Small intestine (tissue), 7 donors: ENCODE data around the gene RIF1. TPM values are rescaled to one million over a fixed set of nuclear protein-coding genes. Genes with fewer than 3 reads are reported as not detected.

Experiments
- DNase-seq, 2 donors: peaks; one replicate each; pipeline versions ENCODE4 v3.0.0 to v3.0.0-alpha.2; 2013
- FAIRE-seq: peaks from 2 replicates; lab custom pipeline; 2012; peaks lifted over from hg19 to GRCh38; lab: Jason Lieb, UNC
- H3K27ac ChIP-seq, 3 donors: one replicate each; pipeline ENCODE4 v1.5.1; 2013; ENCODE audit warnings: low read length in 2 of 3, mild to moderate bottlenecking in 2 of 3, control low read depth in 1 of 3, inconsistent platforms in 1 of 3, low read depth in 1 of 3, moderate library complexity in 1 of 3
- H3K27me3 ChIP-seq, 3 donors: one replicate each; pipeline ENCODE4 v1.6.1; 2013; ENCODE audit warnings: low read length in 3 of 3, inconsistent platforms in 1 of 3; ENCODE audit not compliant: control insufficient read depth in 3 of 3, insufficient read depth in 3 of 3
- H3K36me3 ChIP-seq, 3 donors: one replicate each; pipeline ENCODE4 v1.6.1; 2013; ENCODE audit warnings: low read length in 3 of 3, inconsistent platforms in 1 of 3, low read depth in 1 of 3, mild to moderate bottlenecking in 1 of 3, moderate library complexity in 1 of 3; ENCODE audit not compliant: control insufficient read depth in 3 of 3, insufficient read depth in 2 of 3
- H3K4me1 ChIP-seq, 3 donors: one replicate each; pipeline ENCODE4 v1.6.1; 2013; ENCODE audit warnings: low read length in 2 of 3, inconsistent platforms in 1 of 3, low read depth in 1 of 3, mild to moderate bottlenecking in 1 of 3, moderate library complexity in 1 of 3; ENCODE audit not compliant: control insufficient read depth in 3 of 3, insufficient read depth in 2 of 3
- H3K4me3 ChIP-seq, 3 donors: one replicate each; pipeline ENCODE4 v1.5.1; 2013; ENCODE audit warnings: low read length in 3 of 3, control low read depth in 1 of 3, inconsistent platforms in 1 of 3, low read depth in 1 of 3, mild to moderate bottlenecking in 1 of 3, moderate library complexity in 1 of 3
- H3K9me3 ChIP-seq, 2 donors: one replicate each; pipeline ENCODE4 v1.6.1; 2013; ENCODE audit warnings: low read depth in 1 of 2, low read length in 1 of 2; ENCODE audit not compliant: control insufficient read depth in 2 of 2, insufficient read depth in 1 of 2
- WGBS, 3 donors: extraction: QIAGEN DNeasy Blood & Tissue Kit; methylation state at CpG; one replicate each; pipeline ENCODE4 v1.1.7; 2013; 5-methylcytosine and 5-hydroxymethylcytosine counted together
- polyA plus RNA-seq, 4 donors: library from polyadenylated mRNA; stranded (reverse) in 3 of 4; unstranded in 1 of 4; fragments of 200-250 nt in 3 of 4; fragments of 120-200 nt in 1 of 4; gene quantifications; one replicate each; pipeline versions ENCODE4 v1.2.1 to v1.2.3, GENCODE V29; 2013
- donor health status: healthy with polysubstance abuse.
- donor health status: control.
- donor health status: control.
- donor health status: Bipolar disorder and iron deficiency.
- donor health status: healthy.

Gene RIF1
- polyA plus RNA-seq, 4 donors = 1.9 to 19.6 (median 3.1) TPM

DNA sequence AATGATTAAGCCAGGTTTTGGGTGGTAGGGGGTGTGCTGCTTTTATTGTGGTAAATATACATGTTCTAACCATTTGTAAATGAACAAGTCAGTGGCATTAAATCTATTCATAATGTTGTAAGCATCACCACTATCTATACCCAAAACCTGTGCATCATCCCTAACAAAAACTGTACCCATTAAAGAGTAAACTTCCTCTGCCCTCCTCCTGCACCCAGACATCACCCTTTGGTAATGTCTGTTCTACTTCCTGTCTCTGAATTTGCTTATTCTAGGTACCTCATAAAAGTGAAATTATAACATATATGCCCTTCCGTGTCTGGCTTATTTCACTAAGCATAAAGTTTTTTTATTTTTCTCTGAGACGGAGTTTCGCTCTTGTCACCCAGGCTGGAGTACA is 14.1 kb downstream of the RIF1 start:
- Histone ChIP-seq H3K27me3 (no peaks in the 10 kb centered on the region), H3K9me3 (no peaks in the 10 kb centered on the region), H3K4me1 (no peaks in the 10 kb centered on the region), H3K27ac (peak overlapping the region in 1 of 3 donors; percentile 13), H3K4me3 (no peak overlapping the region), H3K36me3 (peaks cover 5 to 39% (median 17%) of the 10 kb centered on the region in 3 donors)
- FAIRE-seq (no peak), DNase-seq (peak in 1 of 2 donors; percentile 32)
- WGBS, 3 donors = 79 to 92% (median 82%) methylated on average over 3 of the region's 3 CpGs

DNA sequence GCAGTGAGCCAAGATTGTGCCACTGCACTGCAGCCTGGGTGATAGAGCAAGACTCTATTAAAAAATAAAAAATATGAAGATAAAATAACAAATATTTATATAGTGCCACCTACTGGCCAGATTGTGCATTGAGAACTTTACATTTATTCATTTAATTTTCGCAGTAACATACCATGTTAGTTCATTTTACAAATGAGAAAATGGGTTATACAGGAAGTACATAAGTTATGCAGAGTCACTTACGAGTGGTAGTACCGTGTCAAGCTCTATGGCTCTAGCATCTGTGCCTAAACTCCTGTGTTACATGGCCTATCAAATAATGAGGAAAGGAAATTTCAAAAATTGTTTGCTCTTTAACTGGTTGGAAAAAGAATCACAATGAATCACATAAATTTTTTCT is 27.9 kb downstream of the RIF1 start:
- Histone ChIP-seq H3K4me3 (no peak overlapping the region), H3K36me3 (peaks cover 5 to 40% (median 10%) of the 10 kb centered on the region in 3 donors), H3K9me3 (no peaks in the 10 kb centered on the region), H3K27me3 (no peaks in the 10 kb centered on the region), H3K27ac (no peak overlapping the region), H3K4me1 (no peaks in the 10 kb centered on the region)
- FAIRE-seq = no peak
- peak; percentile 6 to 25 for DNase-seq
- 50 to 72% (median 68%) methylated on average over 3 of the region's 3 CpGs for WGBS, 3 donors

DNA sequence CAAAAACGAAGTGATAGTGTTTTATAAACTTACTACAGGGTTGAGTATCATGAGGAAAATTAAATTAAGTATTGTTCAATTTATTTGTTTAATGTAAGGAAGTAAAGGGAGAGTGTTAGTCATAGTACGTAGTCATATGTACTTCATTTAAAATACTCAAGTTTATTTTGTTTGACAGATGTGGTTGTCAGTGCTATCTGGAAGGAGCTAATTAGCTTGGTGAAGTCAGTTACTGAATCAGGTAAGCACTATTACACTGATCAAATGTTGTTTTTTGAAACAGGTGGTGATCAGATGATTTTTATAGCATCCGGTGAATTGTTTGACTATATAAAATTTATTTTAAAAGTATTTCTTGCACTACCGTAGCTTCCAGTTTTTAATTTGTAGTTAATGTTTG is 28.8 kb downstream of the RIF1 start:
- DNase-seq = no peak
- no peak for FAIRE-seq
- WGBS, 3 donors = 87 to 95% (median 92%) methylated on average over 4 of the region's 4 CpGs
- no peak overlapping the region for H3K4me3 ChIP-seq
- H3K4me1 ChIP-seq = no peaks in the 10 kb centered on the region
- H3K27ac ChIP-seq = no peak overlapping the region
- H3K36me3 ChIP-seq = peaks cover 5 to 41% (median 10%) of the 10 kb centered on the region in 3 donors
- H3K9me3 ChIP-seq = no peaks in the 10 kb centered on the region
- no peaks in the 10 kb centered on the region for H3K27me3 ChIP-seq

DNA sequence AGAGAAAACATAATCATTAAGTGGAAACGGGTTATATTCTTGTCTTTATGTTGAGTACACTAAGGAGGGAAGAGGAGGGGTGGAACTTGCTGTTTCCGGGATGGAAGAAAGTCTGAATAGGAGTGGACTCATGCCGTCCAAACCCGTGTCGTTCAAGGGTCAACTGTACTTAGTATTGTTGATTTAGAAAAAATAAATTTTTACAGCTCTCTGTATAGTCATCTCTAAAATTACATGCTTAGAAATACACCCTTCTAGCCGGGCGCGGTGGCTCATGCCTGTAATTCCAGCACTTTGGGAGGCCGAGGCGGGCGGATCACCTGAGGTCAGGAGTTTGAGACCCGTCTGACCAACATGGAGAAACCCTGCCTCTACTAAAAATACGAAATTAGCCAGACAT is 29.4 kb downstream of the RIF1 start:
- no peak for FAIRE-seq
- no peaks in the 10 kb centered on the region for H3K9me3 ChIP-seq
- peaks cover 5 to 37% (median 10%) of the 10 kb centered on the region in 3 donors for H3K36me3 ChIP-seq
- WGBS, 3 donors = 92 to 95% (median 92%) methylated on average over 13 of the region's 13 CpGs
- H3K27me3 ChIP-seq = no peaks in the 10 kb centered on the region
- H3K4me3 ChIP-seq = no peak overlapping the region
- peak in 1 of 2 donors; percentile 37 for DNase-seq
- no peaks in the 10 kb centered on the region for H3K4me1 ChIP-seq
- no peak overlapping the region for H3K27ac ChIP-seq

DNA sequence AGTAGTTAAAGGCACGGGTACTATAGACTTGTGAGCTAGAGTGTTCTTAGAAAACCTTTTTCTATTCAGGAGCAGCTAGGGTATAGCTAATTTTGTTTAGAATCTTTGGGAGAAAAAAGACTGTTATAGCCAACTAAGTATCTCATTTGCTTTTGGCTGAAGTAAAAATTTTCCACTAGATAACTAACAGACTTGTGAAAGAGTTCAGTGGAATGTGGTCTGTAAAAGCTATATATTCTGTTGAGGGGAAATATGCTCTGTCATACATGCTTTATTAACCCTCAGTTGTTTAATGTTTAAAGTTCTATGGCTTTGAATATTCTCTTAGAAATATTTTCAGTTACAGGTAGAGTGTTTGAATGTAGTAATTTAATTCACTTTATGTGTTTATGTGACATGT is 49.7 kb downstream of the RIF1 start:
- Histone ChIP-seq H3K27me3 (no peaks in the 10 kb centered on the region), H3K9me3 (no peaks in the 10 kb centered on the region), H3K4me1 (no peaks in the 10 kb centered on the region), H3K27ac (no peak overlapping the region), H3K4me3 (no peak overlapping the region), H3K36me3 (peaks cover 8 to 23% (median 10%) of the 10 kb centered on the region in 3 donors)
- 69 to 95% (median 83%) methylated on average over 1 of the region's 1 CpG for WGBS, 3 donors
- FAIRE-seq (no peak), DNase-seq (no peak)

DNA sequence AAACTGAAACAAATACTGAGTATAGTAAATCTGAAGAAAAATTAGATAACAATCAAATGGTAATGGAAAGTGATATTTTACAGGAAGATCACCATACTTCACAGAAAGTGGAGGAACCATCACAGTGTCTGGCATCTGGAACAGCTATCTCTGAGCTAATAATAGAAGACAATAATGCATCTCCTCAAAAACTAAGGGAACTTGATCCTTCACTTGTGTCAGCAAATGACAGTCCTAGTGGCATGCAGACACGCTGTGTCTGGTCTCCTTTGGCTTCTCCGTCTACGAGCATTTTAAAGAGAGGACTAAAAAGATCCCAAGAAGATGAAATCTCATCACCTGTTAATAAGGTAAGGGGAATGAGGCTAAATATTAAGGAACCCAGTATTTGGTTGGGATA is 56.1 kb downstream of the RIF1 start:
- no peaks in the 10 kb centered on the region for H3K27me3 ChIP-seq
- H3K9me3 ChIP-seq = no peaks in the 10 kb centered on the region
- DNase-seq = no peak
- no peak overlapping the region for H3K4me3 ChIP-seq
- peaks cover 7 to 17% (median 17%) of the 10 kb centered on the region in 3 donors for H3K36me3 ChIP-seq
- WGBS, 3 donors = 97 to 100% (median 97%) methylated on average over 3 of the region's 3 CpGs
- H3K4me1 ChIP-seq = no peaks in the 10 kb centered on the region
- FAIRE-seq = no peak
- H3K27ac ChIP-seq = no peak overlapping the region

DNA sequence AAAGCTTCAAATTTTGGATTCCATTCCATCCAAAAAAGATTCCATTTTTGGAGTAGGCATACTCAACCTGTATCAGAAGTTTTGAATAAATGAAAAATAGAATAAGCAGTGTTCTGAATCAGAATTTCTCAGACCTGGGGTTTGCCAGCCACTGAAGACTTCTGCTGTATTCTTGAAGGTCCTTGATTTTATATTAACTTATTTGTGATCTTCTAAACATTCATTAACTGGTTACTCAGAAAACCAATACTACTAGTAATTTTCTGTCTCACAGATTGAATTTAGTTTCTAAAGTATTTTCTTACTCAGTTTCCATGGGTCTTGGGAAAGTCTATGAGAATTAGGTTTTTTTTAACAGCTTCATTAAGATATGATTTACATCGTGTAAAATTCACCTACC is 60.9 kb downstream of the RIF1 start:
- DNase-seq (no peak), FAIRE-seq (no peak)
- Histone ChIP-seq H3K27me3 (no peaks in the 10 kb centered on the region), H3K36me3 (peaks cover 3 to 17% (median 11%) of the 10 kb centered on the region in 3 donors), H3K4me3 (no peak overlapping the region), H3K27ac (no peak overlapping the region), H3K9me3 (no peaks in the 10 kb centered on the region), H3K4me1 (no peaks in the 10 kb centered on the region)
- 93 to 94% (median 93%) methylated on average over 1 of the region's 1 CpG for WGBS, 3 donors

DNA sequence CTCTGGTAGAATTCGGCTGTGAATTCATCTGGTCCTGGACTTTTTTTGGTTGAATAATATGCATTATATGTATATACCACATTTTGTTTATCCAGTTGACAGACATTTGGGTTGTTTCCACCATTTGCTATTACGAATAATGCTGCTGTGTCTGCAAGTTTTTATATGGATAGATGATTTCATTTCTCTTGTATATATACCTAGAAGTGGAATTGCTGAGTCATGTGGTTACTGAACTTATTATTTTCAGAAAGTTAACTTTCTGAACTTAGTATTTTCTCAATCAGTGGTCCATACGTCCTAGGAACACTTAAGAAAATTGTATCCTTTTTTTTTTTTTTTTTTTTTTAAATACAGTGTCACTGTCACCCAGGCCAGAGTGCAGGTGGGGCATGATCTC is 63.3 kb downstream of the RIF1 start:
- Histone ChIP-seq H3K27me3 (no peaks in the 10 kb centered on the region), H3K4me1 (no peaks in the 10 kb centered on the region), H3K36me3 (peaks cover 3 to 15% (median 9%) of the 10 kb centered on the region in 3 donors), H3K27ac (no peak overlapping the region), H3K9me3 (no peaks in the 10 kb centered on the region), H3K4me3 (no peak overlapping the region)
- DNase-seq (no peak), FAIRE-seq (no peak)
- WGBS, 3 donors = 79 to 92% (median 86%) methylated on average over 3 of the region's 3 CpGs

DNA sequence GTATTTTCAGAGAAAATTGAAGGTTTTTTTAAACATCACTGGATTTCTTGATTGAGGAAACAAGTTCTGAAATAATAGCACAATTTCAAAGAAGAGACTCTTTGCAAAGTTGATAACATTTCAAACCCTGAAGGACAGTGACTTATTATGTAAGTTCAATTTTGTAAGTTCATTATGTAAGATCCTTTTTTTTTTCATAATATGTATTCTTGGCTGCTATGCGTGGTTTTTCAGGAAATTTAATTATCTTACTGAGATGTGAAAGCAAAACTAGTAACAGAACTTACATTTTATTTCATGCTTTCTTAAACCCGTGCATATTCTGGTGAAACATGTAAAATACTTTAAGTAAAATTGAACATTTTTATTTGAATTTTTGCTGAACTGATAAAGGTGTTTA is 65.4 kb downstream of the RIF1 start:
- DNase-seq = no peak
- WGBS, 3 donors = 66 to 86% (median 83%) methylated on average over 2 of the region's 2 CpGs
- H3K4me1 ChIP-seq = no peaks in the 10 kb centered on the region
- H3K27ac ChIP-seq = no peak overlapping the region
- no peaks in the 10 kb centered on the region for H3K9me3 ChIP-seq
- peak; percentile 15 for FAIRE-seq
- H3K4me3 ChIP-seq = no peak overlapping the region
- H3K27me3 ChIP-seq = no peaks in the 10 kb centered on the region
- peaks cover 2 to 18% (median 3%) of the 10 kb centered on the region in 3 donors for H3K36me3 ChIP-seq
